Muscle of arm (tissue), 12 donors: ENCODE data around the gene MVB12B. TPM values are rescaled to one million over a fixed set of nuclear protein-coding genes. Genes with fewer than 3 reads are reported as not detected.
"Not testable (repeated sequence)": the region's sequence is repeated elsewhere in the genome, so short reads cannot be mapped to it uniquely, and the experiment has no call there.

Source experiments
- DNase-seq: peaks from one replicate; pipeline ENCODE4 v3.0.0-alpha.2; 2013
- polyA plus RNA-seq, 12 donors: library from polyadenylated mRNA; unstranded; fragments of 120-200 nt; gene quantifications; one replicate each; pipeline ENCODE4 v1.2.1, GENCODE V29; 2013; ENCODE audit not compliant: insufficient read length in 12 of 12

Gene MVB12B
- polyA plus RNA-seq, 12 donors = 9.8 to 24.5 (median 16.3) TPM; not detected in 1

- peak; percentile 44 for DNase-seq
Observed at GRCh38 chr9:126471084-126471624, 144.5 kb downstream of the MVB12B start.

- no peak for DNase-seq
Observed at GRCh38 chr9:126472198-126472947, 145.7 kb downstream of the MVB12B start.

GRCh38 chr9:126472948-126473298 is 146.3 kb downstream of the MVB12B start:
- DNase-seq = no peak

- peak; percentile 40 for DNase-seq
Observed at GRCh38 chr9:126474206-126474765, 147.7 kb downstream of the MVB12B start.

- DNase-seq = no peak
Observed at GRCh38 chr9:126474786-126475485, 148.3 kb downstream of the MVB12B start.

GRCh38 chr9:126475933-126476555 is 149.4 kb downstream of the MVB12B start:
- no peak for DNase-seq

- not testable (repeated sequence) for DNase-seq
Observed at GRCh38 chr9:126477432-126477831, 150.8 kb downstream of the MVB12B start.

GRCh38 chr9:126478216-126478981 is 151.8 kb downstream of the MVB12B start:
- DNase-seq = no peak

- no peak for DNase-seq
Observed at GRCh38 chr9:126479515-126479914, 152.9 kb downstream of the MVB12B start.

- no peak for DNase-seq
Observed at GRCh38 chr9:126480813-126481212, 154.2 kb downstream of the MVB12B start.

GRCh38 chr9:126481862-126482261 is 155.2 kb downstream of the MVB12B start:
- no peak for DNase-seq

- DNase-seq = peak; percentile 75
Observed at GRCh38 chr9:126482361-126483044, 155.9 kb downstream of the MVB12B start.

GRCh38 chr9:126483468-126484073 is 156.9 kb downstream of the MVB12B start:
- no peak for DNase-seq

- no peak for DNase-seq
Observed at GRCh38 chr9:126485662-126486061, 159.0 kb downstream of the MVB12B start.

- DNase-seq = no peak
Observed at GRCh38 chr9:126486276-126486675, 159.6 kb downstream of the MVB12B start.

- DNase-seq = no peak
Observed at GRCh38 chr9:126487856-126488255, 161.2 kb downstream of the MVB12B start.

GRCh38 chr9:126488310-126488709 is 161.7 kb downstream of the MVB12B start:
- no peak for DNase-seq

GRCh38 chr9:126488881-126489404 is 162.3 kb downstream of the MVB12B start:
- DNase-seq = no peak

- no peak for DNase-seq
Observed at GRCh38 chr9:126489581-126490213, 163.1 kb downstream of the MVB12B start.

- no peak for DNase-seq
Observed at GRCh38 chr9:126490214-126490631, 163.6 kb downstream of the MVB12B start.
